Liver (tissue), 9 donors: ENCODE data around the gene IQCH. TPM values are rescaled to one million over a fixed set of nuclear protein-coding genes. Genes with fewer than 3 reads are reported as not detected.

Experiments
- DNase-seq: peaks from one replicate; pipeline ENCODE4 v3.0.0-alpha.2; 2017; ENCODE audit warnings: low spot score
- H3K27ac ChIP-seq, 2 donors: one replicate each; pipeline ENCODE4 v1.7.0; 2013; ENCODE audit warnings: inconsistent platforms in 2 of 2, low read length in 2 of 2, control low read depth in 1 of 2, low read depth in 1 of 2, mild to moderate bottlenecking in 1 of 2
- H3K27me3 ChIP-seq, 4 donors: one replicate each; pipeline versions ENCODE4 v1.6.1 to v1.7.0; 2013; ENCODE audit warnings: low read length in 3 of 4, inconsistent platforms in 1 of 4, mild to moderate bottlenecking in 1 of 4, moderate library complexity in 1 of 4; ENCODE audit not compliant: control insufficient read depth in 4 of 4, insufficient read depth in 4 of 4
- H3K36me3 ChIP-seq, 4 donors: one replicate each; pipeline versions ENCODE4 v1.6.1 to v1.7.0; 2013; ENCODE audit warnings: low read length in 3 of 4, mild to moderate bottlenecking in 3 of 4, low read depth in 1 of 4, moderate library complexity in 1 of 4; ENCODE audit not compliant: control insufficient read depth in 4 of 4, insufficient read depth in 3 of 4
- H3K4me1 ChIP-seq, 4 donors: one replicate each; pipeline versions ENCODE4 v1.6.1 to v1.7.0; 2013; ENCODE audit warnings: low read length in 3 of 4, mild to moderate bottlenecking in 3 of 4, moderate library complexity in 1 of 4; ENCODE audit not compliant: control insufficient read depth in 4 of 4, insufficient read depth in 4 of 4
- H3K4me3 ChIP-seq, 3 donors: one replicate each; pipeline versions ENCODE4 v1.6.1 to v1.7.0; 2013; ENCODE audit warnings: low read length in 3 of 3, control low read depth in 1 of 3, low read depth in 1 of 3, mild to moderate bottlenecking in 1 of 3
- H3K9ac ChIP-seq, 2 donors: one replicate each; pipeline ENCODE4 v1.7.0; 2013; ENCODE audit warnings: low read length in 2 of 2, mild to moderate bottlenecking in 2 of 2, moderate library complexity in 2 of 2, control low read depth in 1 of 2, low read depth in 1 of 2
- H3K9me3 ChIP-seq, 4 donors: one replicate each; pipeline versions ENCODE4 v1.6.1 to v1.7.0; 2013; ENCODE audit warnings: low read length in 3 of 4; ENCODE audit not compliant: control insufficient read depth in 4 of 4
- EGR1 ChIP-seq, 2 donors: IDR thresholded peaks; 2 replicates each; pipeline ENCODE4 v1.6.1; 2016 to 2018; ENCODE audit warnings: antibody characterized with exemption in 2 of 2, low read depth in 2 of 2
- FOXA1 ChIP-seq: IDR thresholded peaks from 2 replicates; pipeline ENCODE4 v1.6.1; 2016; ENCODE audit warnings: antibody characterized with exemption
- FOXA2 ChIP-seq: IDR thresholded peaks from 2 replicates; pipeline ENCODE4 v1.6.1; 2016; ENCODE audit warnings: antibody characterized with exemption
- GABPA ChIP-seq, 2 donors: IDR thresholded peaks in 1 of 2; conservative IDR thresholded peaks in 1 of 2; 2 replicates each; pipeline ENCODE4 v1.6.1; 2016; ENCODE audit warnings: antibody characterized with exemption in 2 of 2, mild to moderate bottlenecking in 1 of 2, moderate library complexity in 1 of 2
- HNF4A ChIP-seq, 2 donors: conservative IDR thresholded peaks; 2 replicates each; pipeline ENCODE4 v1.6.1; 2016; ENCODE audit warnings: antibody characterized with exemption in 2 of 2, mild to moderate bottlenecking in 2 of 2
- JUND ChIP-seq, 2 donors: IDR thresholded peaks; 2 replicates each; pipeline ENCODE4 v1.6.1; 2016; ENCODE audit warnings: antibody characterized with exemption in 2 of 2
- NR2F2 ChIP-seq: IDR thresholded peaks from 2 replicates; pipeline ENCODE4 v1.6.1; 2016; ENCODE audit warnings: antibody characterized with exemption
- RAD21 ChIP-seq, 2 donors: IDR thresholded peaks; 2 replicates each; pipeline ENCODE4 v1.6.1; 2016; ENCODE audit warnings: antibody characterized with exemption in 2 of 2, mild to moderate bottlenecking in 2 of 2
- RXRA ChIP-seq, 2 donors: IDR thresholded peaks; 2 replicates each; pipeline ENCODE4 v1.6.1; 2017 to 2018; ENCODE audit warnings: antibody characterized with exemption in 2 of 2, mild to moderate bottlenecking in 1 of 2
- SP1 ChIP-seq: IDR thresholded peaks from 2 replicates; pipeline ENCODE4 v1.6.1; 2018; ENCODE audit warnings: antibody characterized with exemption, mild to moderate bottlenecking
- TAF1 ChIP-seq: conservative IDR thresholded peaks from 2 replicates; pipeline ENCODE4 v1.6.1; 2016; ENCODE audit warnings: antibody characterized with exemption, mild to moderate bottlenecking
- YY1 ChIP-seq: IDR thresholded peaks from 2 replicates; pipeline ENCODE4 v1.6.1; 2016; ENCODE audit warnings: antibody characterized with exemption, mild to moderate bottlenecking
- WGBS: extraction: QIAGEN DNeasy Blood & Tissue Kit; methylation state at CpG from one replicate; pipeline ENCODE4 v1.1.7; 2013; 5-methylcytosine and 5-hydroxymethylcytosine counted together
- polyA plus RNA-seq, 2 donors: library from polyadenylated mRNA; stranded (reverse) in 1 of 2; unstranded in 1 of 2; fragments of 200-250 nt in 1 of 2; fragments of >200 nt in 1 of 2; fragmentation: Nextera tagmentation in 1 of 2; extraction: Ambion mirVana in 1 of 2; gene quantifications; one replicate each; pipeline versions ENCODE4 v1.2.1 to v1.2.3, GENCODE V29; 2013 to 2015
- total RNA-seq, 2 donors: library from RNA; depleted of rRNA; stranded (reverse); fragments of >200 nt; gene quantifications; one replicate each; pipeline ENCODE4 v1.2.3, GENCODE V29; 2014
- TF ChIP-seq, protein P1 (sequence below): fragments of 150-350 bp; IDR thresholded peaks from 2 replicates; pipeline ENCODE4 v1.5.1; 2017; ENCODE audit warnings: improper control_type of control experiment, low read depth, low read length; ENCODE audit not compliant: missing input control
- TF ChIP-seq, protein P2 (sequence below): IDR thresholded peaks from 2 replicates; pipeline ENCODE4 v1.6.1; 2016; ENCODE audit warnings: antibody characterized with exemption
- TF ChIP-seq, protein P3 (sequence below): IDR thresholded peaks from 2 replicates; pipeline ENCODE4 v1.6.1; 2016; ENCODE audit warnings: antibody characterized with exemption, mild to moderate bottlenecking
- TF ChIP-seq, protein P4 (sequence below): IDR thresholded peaks from 2 replicates; pipeline ENCODE4 v1.6.1; 2016; ENCODE audit warnings: antibody characterized with exemption
- TF ChIP-seq, protein P5 (sequence below): IDR thresholded peaks from 2 replicates; pipeline ENCODE4 v1.6.1; 2016; ENCODE audit warnings: antibody characterized with exemption
- donor health status: healthy.
- donor health status: healthy.
- donor health status: healthy.
- donor health status: healthy.
- donor health status: healthy.

Gene IQCH
- total and polyA plus RNA-seq, 4 donors = 0.23 to 1.6 (median 0.86) TPM

DNA sequence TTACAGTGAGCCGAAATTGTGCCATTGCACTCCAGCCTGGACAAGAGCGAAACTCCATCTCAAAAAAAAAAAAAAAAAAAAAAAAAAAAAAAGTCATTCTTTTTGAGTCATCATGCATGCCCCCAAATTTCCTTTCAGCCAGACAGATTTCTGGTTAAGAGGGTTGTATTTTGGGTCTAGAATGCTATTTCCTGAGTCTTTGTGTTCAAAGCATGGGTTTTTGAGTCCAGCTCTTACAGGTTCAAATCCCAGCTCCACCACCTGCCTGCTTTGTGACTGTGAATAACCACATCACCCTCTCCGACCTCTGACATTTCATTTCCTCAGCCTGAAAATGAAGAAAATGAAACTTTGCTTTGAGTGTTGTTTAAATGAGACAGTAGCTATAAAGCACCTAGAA lies 257.0 kb downstream of the IQCH start:
- TF ChIP-seq EGR1 (IDR thresholded peaks at IDR 0.05; ENCODE audit: low read depth in 2 of 2) (no peak), FOXA2 (no peak), HNF4A (conservative IDR thresholded peaks at IDR 0.05) (no peak), GABPA (IDR thresholded peaks at IDR 0.05 in 1 of 2, conservative IDR thresholded peaks at IDR 0.05 in 1 of 2) (no peak), FOXA1 (no peak), TAF1 (no peak), NR2F2 (no peak), RXRA (IDR thresholded peaks at IDR 0.05) (no peak), SP1 (no peak), JUND (IDR thresholded peaks at IDR 0.05) (no peak), YY1 (no peak), RAD21 (IDR thresholded peaks at IDR 0.05) (no peak)
- TF ChIP-seq, protein P1, sequence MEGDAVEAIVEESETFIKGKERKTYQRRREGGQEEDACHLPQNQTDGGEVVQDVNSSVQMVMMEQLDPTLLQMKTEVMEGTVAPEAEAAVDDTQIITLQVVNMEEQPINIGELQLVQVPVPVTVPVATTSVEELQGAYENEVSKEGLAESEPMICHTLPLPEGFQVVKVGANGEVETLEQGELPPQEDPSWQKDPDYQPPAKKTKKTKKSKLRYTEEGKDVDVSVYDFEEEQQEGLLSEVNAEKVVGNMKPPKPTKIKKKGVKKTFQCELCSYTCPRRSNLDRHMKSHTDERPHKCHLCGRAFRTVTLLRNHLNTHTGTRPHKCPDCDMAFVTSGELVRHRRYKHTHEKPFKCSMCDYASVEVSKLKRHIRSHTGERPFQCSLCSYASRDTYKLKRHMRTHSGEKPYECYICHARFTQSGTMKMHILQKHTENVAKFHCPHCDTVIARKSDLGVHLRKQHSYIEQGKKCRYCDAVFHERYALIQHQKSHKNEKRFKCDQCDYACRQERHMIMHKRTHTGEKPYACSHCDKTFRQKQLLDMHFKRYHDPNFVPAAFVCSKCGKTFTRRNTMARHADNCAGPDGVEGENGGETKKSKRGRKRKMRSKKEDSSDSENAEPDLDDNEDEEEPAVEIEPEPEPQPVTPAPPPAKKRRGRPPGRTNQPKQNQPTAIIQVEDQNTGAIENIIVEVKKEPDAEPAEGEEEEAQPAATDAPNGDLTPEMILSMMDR = no peak
- TF ChIP-seq, protein P2, sequence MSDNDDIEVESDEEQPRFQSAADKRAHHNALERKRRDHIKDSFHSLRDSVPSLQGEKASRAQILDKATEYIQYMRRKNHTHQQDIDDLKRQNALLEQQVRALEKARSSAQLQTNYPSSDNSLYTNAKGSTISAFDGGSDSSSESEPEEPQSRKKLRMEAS = no peak
- TF ChIP-seq, protein P3, sequence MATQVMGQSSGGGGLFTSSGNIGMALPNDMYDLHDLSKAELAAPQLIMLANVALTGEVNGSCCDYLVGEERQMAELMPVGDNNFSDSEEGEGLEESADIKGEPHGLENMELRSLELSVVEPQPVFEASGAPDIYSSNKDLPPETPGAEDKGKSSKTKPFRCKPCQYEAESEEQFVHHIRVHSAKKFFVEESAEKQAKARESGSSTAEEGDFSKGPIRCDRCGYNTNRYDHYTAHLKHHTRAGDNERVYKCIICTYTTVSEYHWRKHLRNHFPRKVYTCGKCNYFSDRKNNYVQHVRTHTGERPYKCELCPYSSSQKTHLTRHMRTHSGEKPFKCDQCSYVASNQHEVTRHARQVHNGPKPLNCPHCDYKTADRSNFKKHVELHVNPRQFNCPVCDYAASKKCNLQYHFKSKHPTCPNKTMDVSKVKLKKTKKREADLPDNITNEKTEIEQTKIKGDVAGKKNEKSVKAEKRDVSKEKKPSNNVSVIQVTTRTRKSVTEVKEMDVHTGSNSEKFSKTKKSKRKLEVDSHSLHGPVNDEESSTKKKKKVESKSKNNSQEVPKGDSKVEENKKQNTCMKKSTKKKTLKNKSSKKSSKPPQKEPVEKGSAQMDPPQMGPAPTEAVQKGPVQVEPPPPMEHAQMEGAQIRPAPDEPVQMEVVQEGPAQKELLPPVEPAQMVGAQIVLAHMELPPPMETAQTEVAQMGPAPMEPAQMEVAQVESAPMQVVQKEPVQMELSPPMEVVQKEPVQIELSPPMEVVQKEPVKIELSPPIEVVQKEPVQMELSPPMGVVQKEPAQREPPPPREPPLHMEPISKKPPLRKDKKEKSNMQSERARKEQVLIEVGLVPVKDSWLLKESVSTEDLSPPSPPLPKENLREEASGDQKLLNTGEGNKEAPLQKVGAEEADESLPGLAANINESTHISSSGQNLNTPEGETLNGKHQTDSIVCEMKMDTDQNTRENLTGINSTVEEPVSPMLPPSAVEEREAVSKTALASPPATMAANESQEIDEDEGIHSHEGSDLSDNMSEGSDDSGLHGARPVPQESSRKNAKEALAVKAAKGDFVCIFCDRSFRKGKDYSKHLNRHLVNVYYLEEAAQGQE = no peak
- TF ChIP-seq, protein P4, sequence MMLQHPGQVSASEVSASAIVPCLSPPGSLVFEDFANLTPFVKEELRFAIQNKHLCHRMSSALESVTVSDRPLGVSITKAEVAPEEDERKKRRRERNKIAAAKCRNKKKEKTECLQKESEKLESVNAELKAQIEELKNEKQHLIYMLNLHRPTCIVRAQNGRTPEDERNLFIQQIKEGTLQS = no peak
- TF ChIP-seq, protein P5, sequence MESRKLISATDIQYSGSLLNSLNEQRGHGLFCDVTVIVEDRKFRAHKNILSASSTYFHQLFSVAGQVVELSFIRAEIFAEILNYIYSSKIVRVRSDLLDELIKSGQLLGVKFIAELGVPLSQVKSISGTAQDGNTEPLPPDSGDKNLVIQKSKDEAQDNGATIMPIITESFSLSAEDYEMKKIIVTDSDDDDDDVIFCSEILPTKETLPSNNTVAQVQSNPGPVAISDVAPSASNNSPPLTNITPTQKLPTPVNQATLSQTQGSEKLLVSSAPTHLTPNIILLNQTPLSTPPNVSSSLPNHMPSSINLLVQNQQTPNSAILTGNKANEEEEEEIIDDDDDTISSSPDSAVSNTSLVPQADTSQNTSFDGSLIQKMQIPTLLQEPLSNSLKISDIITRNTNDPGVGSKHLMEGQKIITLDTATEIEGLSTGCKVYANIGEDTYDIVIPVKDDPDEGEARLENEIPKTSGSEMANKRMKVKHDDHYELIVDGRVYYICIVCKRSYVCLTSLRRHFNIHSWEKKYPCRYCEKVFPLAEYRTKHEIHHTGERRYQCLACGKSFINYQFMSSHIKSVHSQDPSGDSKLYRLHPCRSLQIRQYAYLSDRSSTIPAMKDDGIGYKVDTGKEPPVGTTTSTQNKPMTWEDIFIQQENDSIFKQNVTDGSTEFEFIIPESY = no peak
- Histone ChIP-seq H3K4me3 (no peak overlapping the region), H3K4me1 (peaks cover 0 to 1% (median 0%) of the 10 kb centered on the region in 4 donors), H3K36me3 (peaks cover 4 to 24% (median 15%) of the 10 kb centered on the region in 4 donors), H3K27me3 (no peaks in the 10 kb centered on the region), H3K9me3 (no peaks in the 10 kb centered on the region), H3K27ac (no peak overlapping the region), H3K9ac (no peak overlapping the region)
- WGBS = 96% methylated on average over 3 of the region's 3 CpGs
- DNase-seq = no peak
